NCI-H1092 treated with DMSO at 0.1 percent for 48 hours (cell line): ENCODE data around the gene MAB21L2.
"Not testable (repeated sequence)": the region's sequence is repeated elsewhere in the genome, so short reads cannot be mapped to it uniquely, and the experiment has no call there.

Source experiments
- DNase-seq: peaks from one replicate; lab custom pipeline; 2025; lab: John Stamatoyannopoulos, UW

MAB21L2 gene

DNA sequence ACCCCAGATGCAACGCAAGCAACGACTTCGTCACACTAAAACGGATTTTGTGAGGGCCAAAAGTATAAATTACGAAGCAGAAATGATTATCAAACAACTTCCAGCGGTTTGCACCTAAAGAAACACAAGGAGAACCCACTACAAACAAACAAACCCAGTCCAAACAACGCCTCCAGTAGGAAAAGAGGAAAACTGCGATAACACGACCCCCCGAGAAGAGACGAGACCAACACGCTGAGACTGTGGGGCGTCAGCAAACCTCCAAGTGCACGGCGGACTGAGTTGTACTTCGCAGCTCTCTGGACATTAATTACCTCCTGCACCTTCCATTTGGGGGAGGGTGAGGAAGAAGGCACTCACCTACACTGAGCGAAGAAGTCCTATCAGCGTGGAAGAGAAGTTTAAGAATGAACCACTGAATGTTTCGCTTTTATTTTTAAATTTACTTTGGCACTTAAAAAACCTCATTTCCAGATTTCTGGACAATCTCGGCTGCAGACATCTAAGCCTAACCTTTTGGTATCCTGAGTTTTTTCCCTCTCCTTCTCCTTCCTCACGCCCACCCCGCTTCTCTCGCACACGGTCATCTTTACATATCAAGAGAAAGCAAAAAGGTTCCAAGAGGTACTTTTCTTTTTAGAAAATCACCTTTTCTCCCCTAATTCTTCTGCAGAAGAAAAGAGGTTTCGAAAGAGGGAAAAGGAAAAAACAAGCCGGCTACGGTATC lies at the start of gene MAB21L2:
MAB21L2 (plus strand) TSS at position 6 of the 727 bp plus-strand sequence. CDS start 879 bp downstream, outside the sequence.
- no peak for DNase-seq

DNA sequence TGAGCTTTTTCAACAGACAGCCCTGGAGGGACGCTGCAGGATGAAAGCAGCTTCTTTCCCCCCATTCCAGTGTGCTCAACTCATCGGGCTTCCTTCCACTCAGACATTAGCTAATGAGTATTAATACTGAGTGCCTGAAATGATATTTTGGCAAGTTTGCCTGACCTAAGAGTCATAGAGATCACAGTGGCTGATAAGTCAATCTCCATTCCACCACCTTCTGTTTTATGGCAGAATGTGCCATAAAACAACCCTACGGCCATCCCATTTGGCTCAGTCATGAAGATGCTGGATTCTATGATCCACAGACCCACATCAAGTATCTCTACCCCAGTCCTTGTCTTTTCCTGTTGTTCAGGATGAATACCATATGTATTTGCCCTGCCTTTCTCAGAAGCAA lies 48.3 kb upstream of the MAB21L2 start:
- no peak for DNase-seq

- no peak for DNase-seq
Observed at GRCh38 chr4:150534818-150535217, 47.1 kb upstream of the MAB21L2 start.

DNA sequence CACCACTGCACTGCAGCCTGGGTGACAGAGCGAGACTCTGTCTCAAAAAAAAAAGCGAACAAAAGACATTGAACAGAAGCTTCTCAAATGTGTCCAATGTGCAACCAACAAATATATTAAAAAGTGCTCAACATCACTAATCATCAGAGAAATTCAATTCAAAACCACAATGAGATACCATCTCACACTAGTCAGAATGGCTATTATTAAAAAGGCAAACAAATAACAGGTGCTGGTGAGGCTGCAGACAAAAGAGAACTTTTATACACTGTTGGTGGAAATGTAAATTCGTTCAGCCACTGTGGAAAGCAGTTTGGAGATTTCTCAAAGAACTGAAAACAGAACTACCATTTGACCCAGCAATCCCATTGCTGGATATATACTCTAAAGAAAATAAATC lies 44.0 kb upstream of the MAB21L2 start:
- DNase-seq: not testable (repeated sequence)

DNA sequence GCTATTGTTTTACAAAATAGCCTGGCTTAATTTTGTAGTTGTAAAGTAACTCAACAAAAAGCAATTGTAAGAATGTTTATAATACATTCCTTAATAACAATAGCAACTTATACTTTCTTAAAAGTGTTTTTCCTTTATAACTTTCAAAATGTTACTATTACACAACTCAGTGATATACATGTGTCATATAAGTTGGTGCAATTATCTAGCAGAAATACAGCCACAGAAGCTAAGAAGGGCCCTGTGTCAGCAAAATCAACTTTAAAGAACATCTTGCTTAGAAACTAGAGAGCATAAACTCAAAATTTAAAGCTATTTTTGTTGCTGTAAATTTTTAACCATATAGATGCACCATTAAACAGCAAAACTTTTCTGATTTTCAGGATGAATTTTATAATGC lies 41.4 kb upstream of the MAB21L2 start:
- no peak for DNase-seq

GRCh38 chr4:150540959-150541360 lies 41.0 kb upstream of the MAB21L2 start:
- no peak for DNase-seq

GRCh38 chr4:150541681-150542080 lies 40.3 kb upstream of the MAB21L2 start:
- DNase-seq: no peak

- no peak for DNase-seq
Observed at GRCh38 chr4:150543042-150543441, 38.9 kb upstream of the MAB21L2 start.

DNA sequence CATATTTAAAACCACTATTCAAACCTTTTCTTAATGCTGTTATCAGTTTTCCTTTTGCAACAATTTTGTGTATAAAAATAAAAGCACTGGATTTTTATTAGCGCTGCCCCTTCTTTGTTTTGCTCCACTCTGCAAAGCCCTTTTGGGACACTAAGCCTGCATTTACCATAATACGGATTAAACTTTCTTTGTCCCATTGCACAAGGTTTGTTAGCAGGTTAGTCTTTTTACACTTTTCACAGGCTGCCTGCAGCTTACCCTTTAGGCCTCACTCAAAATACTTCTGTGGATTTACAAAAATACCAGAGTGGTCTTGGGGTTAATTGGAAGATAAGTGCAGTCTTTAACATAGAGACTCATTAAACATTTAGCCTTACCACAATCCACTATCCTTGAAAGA lies 35.7 kb upstream of the MAB21L2 start:
- DNase-seq: no peak

- no peak for DNase-seq
Observed at GRCh38 chr4:150547154-150547838, 34.7 kb upstream of the MAB21L2 start.

DNA sequence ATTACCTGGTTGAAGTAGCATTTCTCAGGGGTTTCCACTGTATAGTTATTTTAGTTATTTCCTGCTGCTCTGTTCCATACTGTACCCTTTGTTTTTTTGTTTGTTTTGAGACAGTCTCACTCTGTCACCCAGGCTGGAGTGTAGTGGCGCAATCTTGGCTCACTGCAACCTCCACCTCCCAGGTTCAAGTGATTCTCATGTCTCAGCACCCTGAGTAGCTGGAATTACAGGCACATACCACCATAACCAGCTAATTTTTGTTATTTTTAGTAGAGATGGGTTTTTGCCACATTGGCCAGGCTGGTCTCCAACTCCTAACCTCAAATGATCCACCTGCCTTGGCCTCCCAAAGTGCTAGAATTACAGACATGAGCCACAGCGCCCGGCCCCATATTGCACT lies 24.1 kb upstream of the MAB21L2 start:
- not testable (repeated sequence) for DNase-seq

DNA sequence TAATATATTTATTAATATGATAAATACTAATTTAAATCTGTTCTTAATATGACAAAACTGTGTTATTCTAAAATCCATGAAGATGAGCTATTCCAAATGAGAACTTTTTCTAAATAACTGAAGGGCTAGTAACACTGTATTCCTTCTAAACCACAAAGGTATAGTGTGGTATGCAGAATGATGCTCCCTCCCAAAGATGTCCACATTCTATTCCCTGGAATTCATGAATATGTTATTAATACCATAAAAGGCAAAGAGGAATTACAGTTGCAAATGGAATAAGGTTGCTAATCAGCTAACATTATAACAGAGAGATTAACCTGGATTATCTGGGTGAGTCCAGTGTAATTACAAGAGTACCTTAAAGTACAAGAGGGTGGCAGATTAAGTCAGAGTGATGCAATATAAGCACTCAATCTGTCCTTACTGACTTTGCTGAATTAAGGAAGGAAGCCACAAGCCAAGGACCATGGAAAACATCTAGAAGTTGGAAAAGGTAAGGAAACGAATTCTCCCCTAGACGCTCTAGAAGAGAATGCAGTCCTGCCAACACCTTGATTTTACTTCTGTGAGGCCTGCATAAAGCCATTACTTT lies 20.7 kb upstream of the MAB21L2 start:
- DNase-seq: no peak

DNA sequence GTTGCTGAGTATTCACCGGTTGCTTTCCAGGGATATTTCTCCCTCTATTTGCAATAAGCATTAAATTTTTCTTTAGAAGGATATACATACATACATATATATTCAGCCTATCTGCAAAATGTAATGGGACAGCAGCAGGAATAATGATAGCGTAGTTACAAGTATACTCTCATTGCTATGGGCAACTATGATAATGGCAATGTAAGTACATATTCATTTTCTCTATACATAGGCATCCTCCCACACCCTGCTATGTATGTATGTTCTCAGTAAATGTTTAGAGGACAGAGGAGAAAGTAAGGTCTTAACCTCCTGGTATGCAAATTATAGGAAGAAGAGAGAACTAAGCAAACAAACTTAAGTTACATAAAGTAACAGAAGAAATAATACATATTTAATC lies 19.7 kb upstream of the MAB21L2 start:
- no peak for DNase-seq

- DNase-seq: no peak
Observed at GRCh38 chr4:150562751-150563150, 19.2 kb upstream of the MAB21L2 start.

DNA sequence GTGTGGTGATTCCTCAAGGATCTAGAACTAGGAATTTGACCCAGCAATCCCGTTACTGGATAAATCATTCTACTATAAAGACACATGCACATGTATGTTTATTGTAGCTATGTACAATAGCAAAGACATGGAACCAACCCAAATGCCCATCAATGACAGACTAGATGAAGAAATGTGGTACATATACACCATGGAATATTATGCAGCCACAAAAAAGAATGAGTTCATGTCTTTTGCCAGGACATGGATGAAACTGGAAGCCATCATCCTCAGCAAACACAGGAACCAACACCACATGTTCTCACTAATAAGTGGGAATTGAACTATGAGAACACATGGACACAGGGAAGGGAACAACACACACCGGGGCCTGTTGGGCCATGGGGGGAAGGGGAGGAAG lies 17.0 kb upstream of the MAB21L2 start:
- not testable (repeated sequence) for DNase-seq

- DNase-seq: no peak
Observed at GRCh38 chr4:150567070-150567469, 14.9 kb upstream of the MAB21L2 start.

- peak; percentile 34 for DNase-seq
Observed at GRCh38 chr4:150569384-150569987, 12.5 kb upstream of the MAB21L2 start.

DNA sequence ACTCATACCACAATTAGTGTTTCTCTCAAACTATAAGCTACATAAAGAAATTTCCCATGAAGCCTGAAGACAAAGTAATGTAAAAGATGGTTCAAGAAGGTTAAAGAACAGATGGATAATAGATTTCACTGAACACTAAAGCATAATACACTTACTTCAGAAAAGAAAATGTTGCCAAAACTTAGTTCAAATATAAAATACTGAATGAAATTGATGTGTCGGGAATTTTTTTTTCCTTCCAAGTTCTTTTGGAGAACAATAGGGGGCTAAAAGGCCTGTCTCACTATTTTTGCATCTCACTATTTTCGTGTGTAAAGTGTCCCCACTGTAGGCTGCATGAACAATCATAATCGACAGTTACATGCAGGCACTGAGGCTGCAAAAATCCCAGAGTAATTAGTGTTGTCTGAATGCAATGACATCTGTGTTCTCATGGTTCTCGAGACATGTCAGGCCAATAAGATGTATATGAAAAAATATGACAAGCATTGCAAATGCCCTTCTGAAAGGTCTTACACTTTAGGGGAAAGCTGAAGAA lies 11.9 kb upstream of the MAB21L2 start:
- DNase-seq: no peak

GRCh38 chr4:150570862-150571261 lies 11.1 kb upstream of the MAB21L2 start:
- peak; percentile 40 for DNase-seq

DNA sequence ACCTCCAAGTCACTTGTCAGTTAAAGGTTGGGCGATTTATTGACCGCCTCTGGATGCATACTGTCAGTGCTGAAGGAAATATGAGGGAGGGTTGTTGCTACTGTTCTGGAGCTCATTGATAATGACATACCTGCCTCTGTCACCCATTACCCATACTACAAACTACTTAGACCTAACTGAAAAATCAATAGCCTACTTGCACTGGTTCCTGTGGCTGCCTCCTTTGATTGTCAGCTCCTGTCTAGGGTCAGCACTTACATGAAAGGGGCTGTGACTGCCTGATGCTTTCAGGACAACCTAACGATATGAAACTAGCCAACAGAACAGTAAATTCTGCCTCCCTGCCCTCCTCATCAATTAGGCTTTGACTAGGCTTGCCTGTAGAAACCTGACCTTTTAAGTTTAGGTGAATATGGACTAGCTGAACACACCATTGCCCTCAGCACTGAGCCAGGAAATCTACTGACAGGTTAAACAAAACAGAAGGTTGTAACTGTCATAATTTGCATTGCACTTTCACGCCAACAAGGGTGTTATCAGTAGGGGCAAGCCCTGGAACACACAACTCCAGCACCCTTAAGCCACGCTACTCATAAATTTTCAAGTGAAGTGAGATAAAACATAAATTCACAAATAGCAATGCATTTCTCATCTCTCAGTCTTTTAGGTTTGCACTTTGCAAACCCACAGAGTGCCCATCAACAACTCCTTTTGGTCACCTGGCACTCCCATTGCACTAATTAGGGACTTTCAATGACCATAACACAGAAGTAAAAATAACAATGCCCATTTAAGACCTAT lies 9.0 kb upstream of the MAB21L2 start:
- peak; percentile 17 for DNase-seq

- no peak for DNase-seq
Observed at GRCh38 chr4:150573534-150573933, 8.4 kb upstream of the MAB21L2 start.

DNA sequence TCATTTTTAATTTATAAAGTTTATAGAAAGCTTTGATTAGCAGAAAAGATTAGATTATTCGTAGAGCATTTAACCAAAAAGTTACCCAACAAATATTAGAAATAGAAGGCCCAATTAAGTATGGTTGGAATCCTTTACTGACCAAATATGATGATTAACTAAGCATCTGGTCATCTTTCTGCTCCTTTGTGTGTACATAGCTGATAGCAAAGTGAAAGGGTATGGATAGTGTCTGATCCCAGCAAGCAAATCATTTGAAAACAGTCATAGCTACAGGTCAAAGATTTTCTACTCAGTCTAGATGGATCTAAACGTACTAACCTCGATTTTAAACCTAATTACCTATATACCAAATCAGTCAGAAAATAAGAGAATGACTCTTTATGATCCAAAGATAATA lies 7.3 kb upstream of the MAB21L2 start:
- DNase-seq: no peak
